Limb (tissue), 2 donors: ENCODE data around the gene GREM1.

Experiments used
- DNase-seq, 2 donors: peaks; one replicate each; pipeline ENCODE4 v3.0.0-alpha.2; 2016; ENCODE audit errors: extremely low spot score in 2 of 2

The GREM1 gene

DNA sequence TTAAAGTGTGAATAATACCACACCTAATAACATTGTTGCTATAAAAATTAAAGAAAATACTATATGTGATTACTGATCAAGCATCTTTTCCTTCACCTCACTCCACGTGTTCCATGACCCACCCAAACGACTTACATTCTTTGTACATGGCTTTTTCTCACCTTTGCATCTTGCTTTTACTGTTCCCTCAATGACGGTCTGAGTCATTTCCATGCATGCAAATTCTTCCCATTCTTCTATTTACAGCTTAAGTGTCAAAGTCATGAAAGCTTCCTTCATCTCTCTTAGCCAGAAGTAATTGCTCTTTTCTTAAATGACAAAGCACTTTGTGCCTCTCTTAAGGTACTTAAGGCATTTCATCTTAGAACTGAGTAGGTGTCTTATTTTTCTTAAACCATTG lies 64.0 kb downstream of the GREM1 start:
- DNase-seq, result no peak

DNA sequence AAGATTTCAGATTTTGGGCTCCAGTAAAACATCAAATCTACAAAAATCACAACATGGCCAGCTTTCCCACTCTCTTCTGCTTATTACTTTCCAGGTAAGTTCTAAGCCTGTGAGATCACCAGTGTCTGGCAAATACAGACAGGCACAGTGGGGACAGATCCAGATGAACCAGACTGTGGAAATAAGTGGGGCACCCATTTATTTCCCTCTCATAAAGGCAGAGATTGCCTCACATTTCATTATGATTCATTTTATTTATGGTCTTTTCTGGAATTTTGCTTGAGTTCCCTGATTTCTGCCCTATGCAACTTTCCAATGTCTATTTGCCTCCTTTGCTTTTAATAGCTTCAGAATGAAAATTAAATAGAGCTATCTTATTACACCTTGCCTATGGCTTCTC lies 66.8 kb downstream of the GREM1 start:
- DNase-seq, result no peak

DNA sequence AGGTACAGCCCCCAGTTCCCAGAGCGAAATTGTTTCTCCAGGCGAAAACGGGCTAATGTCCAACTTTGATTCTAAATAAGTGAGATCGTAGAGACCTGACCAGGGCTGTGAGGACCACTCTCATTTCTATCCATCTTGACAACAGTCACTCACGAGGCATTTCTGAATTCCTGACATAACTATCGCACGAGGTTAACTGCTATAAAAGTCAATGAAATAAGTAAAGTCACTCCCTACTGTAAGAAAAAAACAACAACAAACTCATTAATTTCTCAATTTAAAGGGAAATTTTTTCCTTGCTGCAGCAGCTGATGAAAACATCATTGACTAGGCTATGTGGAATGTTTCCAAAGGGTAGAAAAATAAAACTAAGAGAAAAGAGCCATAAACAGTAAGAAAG lies 69.1 kb downstream of the GREM1 start:
- DNase-seq, result no peak

DNA sequence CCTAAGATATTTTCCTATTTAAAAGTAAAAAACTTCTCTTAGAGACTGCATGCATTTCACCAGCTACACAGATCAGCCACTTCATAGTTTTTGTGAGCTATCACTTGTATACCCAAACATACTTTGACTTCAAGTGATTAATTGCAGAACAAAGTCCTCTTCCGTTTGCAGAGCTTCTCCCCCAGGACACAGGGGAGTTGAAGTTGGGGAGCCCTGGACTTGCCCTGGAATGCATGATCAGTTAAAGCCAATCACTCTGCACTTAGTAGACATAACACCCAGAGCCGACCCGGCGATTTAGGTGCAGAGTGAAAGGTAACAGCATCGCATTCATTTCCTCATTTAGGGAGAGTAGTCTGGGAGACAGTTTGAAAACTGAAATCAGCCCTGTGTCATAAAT lies 70.1 kb downstream of the GREM1 start:
- DNase-seq, result no peak

DNA sequence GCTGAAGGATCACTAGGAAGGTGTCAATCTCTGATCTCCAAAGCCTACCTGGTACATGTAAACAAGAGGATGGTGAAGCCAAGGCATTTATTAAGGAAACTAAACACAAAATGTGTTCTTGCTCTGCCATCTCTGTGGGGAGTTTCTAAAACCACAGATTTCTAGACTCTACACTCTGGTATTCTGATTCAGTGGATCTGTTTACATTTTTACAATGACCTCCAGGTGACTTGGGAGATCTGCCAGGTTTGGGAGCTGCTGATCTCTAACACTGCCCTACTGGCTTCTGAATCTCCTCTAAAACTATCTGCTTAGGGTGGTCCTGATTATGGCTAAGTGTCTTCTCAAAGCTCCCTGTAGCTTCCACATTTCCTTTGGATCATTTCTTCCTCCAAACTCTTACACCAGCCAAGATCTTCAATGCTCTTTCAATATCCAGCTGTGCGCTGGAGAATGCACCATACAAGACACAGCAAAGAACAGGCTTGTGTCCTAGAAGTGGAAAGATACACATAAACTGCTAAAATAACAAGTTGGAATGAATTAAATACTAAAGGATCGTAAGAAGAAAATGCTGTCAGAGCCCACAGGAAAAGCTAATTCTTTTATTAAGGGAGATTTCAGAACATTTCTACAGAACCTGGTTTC lies 72.7 kb downstream of the GREM1 start:
- no peak for DNase-seq

DNA sequence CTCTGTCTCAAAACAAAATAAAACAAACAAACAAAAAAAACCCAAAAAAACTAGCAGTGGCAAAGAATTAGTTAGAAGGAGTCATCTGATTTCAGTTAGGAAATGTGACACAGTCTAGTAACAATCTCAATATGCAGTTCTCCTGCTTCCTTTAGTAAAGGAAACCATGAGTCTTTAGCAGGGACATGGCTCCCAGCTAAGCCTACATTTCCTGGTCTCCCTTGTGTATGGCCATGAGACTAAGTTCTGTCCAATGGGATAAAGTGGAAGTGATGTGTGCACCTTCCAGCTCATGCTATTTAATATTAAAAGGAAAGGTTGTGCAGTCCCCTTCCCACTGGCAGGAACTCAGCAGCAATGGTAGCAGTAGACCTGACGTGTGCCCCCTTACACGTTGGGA lies 74.6 kb downstream of the GREM1 start:
- no peak for DNase-seq
